Stimulated activated CD8-positive, alpha-beta memory T cell treated with anti-CD3 and anti-CD28 coated beads, Interleukin-4, amount 100 ng/mL, for 4 hours (primary cell): Measurements from ENCODE around the gene SSR2.

Source experiments
- DNase-seq, 2 donors: peaks; one replicate each; pipeline ENCODE4 v3.0.0-alpha.2; 2020; ENCODE audit warnings: low read depth in 2 of 2, low spot score in 1 of 2

Gene SSR2

GRCh38 chr1:155974208-155975115 lies 46.3 kb downstream of the SSR2 start:
- DNase-seq: no peak

GRCh38 chr1:155973723-155974122 lies 47.0 kb downstream of the SSR2 start:
- no peak for DNase-seq

- DNase-seq: no peak
Observed at GRCh38 chr1:155971910-155972809, 48.6 kb downstream of the SSR2 start.

DNA sequence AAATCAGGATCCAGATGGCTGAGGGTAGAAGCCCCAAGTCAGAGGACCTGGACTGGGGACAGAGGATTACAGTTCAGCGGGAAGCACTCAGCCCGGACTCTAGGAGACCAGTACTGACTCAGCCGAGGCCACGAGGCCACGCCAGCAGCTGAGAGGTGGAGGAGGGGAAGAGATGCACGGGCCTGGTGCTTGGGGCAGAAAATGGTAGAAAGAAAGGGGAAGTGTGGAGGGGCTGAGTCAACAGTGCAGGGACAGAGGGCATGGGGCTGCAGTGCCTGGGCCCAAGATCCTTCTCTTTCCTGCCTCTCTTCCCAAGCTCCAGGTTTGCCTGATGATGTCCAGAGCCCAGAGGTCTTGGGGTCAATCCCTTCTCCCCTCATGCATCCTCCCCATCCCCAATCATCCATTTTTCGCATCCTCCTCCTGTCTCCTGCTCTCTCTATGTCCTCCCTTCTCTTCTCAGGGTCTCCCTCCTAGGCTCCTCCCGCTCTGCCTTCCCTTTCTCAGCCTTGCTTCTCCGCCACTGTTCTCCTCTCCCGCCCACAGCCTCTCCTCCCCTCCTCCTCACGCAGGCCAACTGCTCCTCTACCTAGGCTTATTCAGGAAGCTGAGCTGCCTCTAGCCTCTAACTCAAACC lies 50.1 kb downstream of the SSR2 start:
- DNase-seq: no peak

- DNase-seq: no peak
Observed at GRCh38 chr1:155969377-155969791, 51.4 kb downstream of the SSR2 start.

DNA sequence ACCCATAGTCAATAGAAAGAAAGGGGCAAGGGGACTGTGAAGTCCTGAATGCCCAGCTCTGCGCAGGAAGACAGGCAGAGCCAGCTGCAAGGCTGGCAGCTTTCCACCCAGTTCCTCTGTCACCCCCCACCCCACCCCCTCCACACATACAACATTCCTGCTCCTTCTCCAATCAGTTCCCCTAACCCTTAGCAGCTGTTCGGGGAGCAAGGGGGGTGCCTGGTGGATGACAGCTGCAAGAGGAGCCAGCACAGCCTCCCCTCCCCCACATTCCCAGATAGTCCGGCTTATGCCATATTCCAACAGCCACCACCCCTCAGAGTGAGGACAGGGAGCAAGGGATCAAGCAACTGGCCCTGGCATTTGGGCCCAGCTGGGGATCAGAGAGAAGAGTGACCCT lies 52.1 kb downstream of the SSR2 start:
- DNase-seq: no peak

DNA sequence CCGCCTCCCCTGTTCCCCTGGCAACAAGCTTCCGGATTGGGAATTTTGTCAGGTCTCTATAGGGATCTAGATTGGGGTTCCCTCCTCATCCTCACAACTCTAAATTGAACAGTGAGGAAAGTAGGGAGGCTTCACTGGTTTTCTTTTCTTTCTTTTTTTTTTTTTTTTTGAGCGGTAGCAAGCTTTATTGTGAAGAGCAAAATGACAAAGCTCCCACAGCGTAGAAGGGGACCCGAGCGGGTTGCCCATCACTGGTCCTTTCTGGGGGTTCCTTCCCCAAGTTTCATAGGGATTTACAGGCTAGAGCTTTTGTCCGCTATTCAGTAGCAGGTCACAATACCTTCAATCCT lies 52.7 kb downstream of the SSR2 start:
- no peak for DNase-seq

DNA sequence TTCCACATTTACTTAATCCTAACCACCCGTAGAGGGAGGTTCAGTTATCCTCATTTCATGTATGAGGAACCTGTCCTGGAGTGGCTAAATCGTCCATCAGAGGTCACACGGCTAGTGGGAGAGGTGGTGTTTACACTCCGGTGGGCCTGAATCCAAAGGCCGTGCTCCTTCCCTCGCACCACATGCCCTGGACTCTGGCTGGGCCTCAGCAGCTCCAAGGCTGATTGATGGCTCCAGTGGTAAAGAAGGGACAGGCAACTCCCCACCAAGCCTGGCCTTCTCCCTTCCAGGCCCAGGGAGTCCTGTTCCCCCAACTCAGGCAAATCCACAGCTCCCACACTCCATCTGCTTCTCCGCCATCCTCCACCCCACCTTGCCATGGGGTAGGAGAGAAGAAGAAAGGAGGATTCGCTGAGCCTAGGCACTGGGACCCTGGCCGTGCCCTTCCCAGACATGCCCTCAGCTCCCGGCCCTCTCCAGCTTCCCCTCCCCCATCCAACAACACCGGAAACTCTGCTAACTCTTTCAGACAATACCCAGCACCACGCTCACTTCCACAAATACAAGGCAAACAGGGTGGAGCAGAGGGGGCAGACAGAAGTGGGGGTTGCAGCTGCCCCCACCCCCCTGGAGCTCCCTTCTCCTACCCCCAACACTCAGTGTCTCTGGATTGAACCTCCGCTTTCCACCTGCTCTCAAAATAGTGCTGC lies 53.3 kb downstream of the SSR2 start:
- no peak for DNase-seq

- DNase-seq: no peak
Observed at GRCh38 chr1:155966750-155967149, 54.0 kb downstream of the SSR2 start.

- no peak for DNase-seq
Observed at GRCh38 chr1:155966135-155966534, 54.6 kb downstream of the SSR2 start.

DNA sequence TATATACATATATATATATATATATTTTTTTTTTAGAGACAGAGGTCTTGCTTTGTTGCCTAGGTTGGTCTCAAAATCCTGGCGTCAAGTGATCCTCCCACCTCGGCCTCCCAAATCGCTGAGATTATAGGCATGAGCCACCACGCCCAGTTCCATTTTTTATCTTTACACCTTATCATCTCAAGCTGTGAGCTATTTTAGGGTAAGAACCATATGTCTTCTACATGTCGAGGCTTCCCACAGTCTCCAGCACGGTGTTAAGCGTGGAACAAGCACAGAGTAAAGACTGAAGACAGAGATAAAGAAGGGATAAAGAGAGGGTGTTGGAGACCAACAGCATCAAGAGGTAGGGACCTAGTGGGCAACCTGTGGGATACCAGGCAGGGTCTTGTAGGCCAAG lies 56.6 kb downstream of the SSR2 start:
- no peak for DNase-seq

DNA sequence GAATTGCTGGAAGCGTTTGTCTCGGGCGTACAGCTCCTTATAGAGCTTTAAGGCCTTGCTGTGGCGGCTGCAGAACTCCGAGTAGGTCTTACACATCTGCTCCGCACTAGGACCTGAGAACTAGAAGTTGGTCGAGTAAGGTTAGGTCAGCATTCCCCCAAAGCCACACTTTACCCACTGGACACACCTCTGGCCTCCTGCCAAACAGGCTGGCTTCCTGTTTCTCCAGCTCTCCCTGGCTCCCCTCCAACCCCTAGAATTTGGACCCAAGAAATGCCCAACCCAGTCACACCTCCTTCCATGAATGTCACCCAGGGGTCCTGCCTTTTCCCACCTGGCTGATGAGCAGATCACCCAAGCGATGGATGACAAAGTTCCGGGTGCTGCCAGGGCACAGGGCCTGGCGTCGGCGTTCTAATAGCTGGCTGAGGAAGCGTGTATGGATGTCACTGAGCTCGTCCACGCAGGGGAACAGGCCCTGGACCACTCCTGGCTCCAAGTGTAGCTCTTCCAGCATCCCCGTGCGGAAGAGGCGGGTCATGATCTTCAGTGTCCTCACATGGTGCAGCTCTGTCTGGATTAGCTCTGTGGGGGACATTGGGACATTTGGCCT lies 58.0 kb downstream of the SSR2 start:
- DNase-seq: no peak

- no peak for DNase-seq
Observed at GRCh38 chr1:155961937-155962336, 58.8 kb downstream of the SSR2 start.

DNA sequence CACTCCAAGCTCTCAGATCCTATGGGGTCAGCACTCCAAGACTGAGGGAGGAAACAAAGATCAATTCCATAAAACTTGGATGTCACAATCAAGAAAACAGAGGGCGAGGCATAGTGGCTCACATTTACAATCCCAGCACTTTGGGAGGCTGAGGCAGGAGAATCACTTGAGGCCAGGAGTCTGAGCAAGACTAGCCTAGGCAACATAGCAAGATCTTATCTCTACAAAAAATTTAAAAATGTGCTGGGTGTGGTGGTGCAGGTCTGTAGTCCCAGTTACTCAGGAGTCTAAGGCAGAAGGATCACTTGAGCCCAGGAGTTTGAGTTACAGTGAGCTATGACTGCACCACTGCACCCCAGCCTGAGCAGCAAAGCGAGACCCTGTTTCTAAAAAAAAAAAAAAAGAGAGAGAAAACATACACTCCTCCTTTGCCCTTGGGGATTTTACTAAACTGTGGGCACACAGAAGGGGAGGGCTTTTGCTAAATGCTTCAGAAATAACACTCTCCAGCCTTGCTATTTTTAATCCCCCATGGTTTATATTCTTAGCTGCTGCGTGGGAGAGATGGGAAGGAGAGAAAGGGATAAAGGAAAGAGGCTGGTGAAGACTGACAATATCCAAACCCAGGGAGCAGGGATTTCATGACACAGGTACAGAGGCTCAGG lies 60.5 kb downstream of the SSR2 start:
- no peak for DNase-seq
